Lower lobe of right lung (tissue), 2 donors: Measurements from ENCODE around the gene BTBD16. TPM values are rescaled to one million over a fixed set of nuclear protein-coding genes. Genes with fewer than 3 reads are reported as not detected.
A peak's percentile ranks its signal among the peaks of the same experiment; 100 is the strongest.

Experiments used
- ATAC-seq, 2 donors: fragments of 200-7000 bp; cut with Tn5 transposase; one replicate each; pipeline ENCODE4 v1.9.1; 2020 to 2022; ENCODE audit warnings: mild to moderate bottlenecking in 2 of 2, moderate library complexity in 2 of 2
- DNase-seq: peaks from one replicate; pipeline ENCODE4 v3.0.0-alpha.2; 2020
- H3K27ac ChIP-seq: fragments of 200-600 bp; one replicate; pipeline ENCODE4 v1.8.0; 2022
- H3K27me3 ChIP-seq: fragments of 200-600 bp; one replicate; pipeline ENCODE4 v1.8.0; 2022; ENCODE audit warnings: low read depth
- H3K36me3 ChIP-seq: fragments of 200-600 bp; one replicate; pipeline ENCODE4 v1.8.0; 2022; ENCODE audit warnings: mild to moderate bottlenecking
- H3K4me1 ChIP-seq: fragments of 200-600 bp; one replicate; pipeline ENCODE4 v1.8.0; 2022
- H3K4me3 ChIP-seq: fragments of 200-600 bp; one replicate; pipeline ENCODE4 v1.8.0; 2022; ENCODE audit warnings: mild to moderate bottlenecking
- H3K9me3 ChIP-seq: fragments of 200-600 bp; one replicate; pipeline ENCODE4 v1.8.0; 2022
- intact Hi-C: fragments of 100-400 bp; cut with DNase I; formaldehyde crosslinking; loops from one replicate; pipeline ENCODE4 v1.11.0; 2022
- total RNA-seq: library from RNA; stranded (reverse); fragmentation: NEBNext Ultra II Directional; extraction: Animal tissue kit (Norgen Biotek cat#: 25700); gene quantifications from one replicate; pipeline ENCODE4 v1.2.1, GENCODE V29; 2021
- TF ChIP-seq, protein P1 (sequence below): fragments of 200-600 bp; IDR thresholded peaks from one replicate; pipeline ENCODE4 v1.8.0; 2022; ENCODE audit warnings: antibody characterized with exemption, mild to moderate bottlenecking
- donor health status: DM: no; HTN: yes; CAD: no; lungs with severe emphysema.

The BTBD16 gene
- total RNA-seq, 1 donor from 2014 or later, result 0.62 TPM

GRCh38 chr10:122253605-122254004 lies 17.5 kb upstream of the BTBD16 start:
- TF ChIP-seq, protein P1, sequence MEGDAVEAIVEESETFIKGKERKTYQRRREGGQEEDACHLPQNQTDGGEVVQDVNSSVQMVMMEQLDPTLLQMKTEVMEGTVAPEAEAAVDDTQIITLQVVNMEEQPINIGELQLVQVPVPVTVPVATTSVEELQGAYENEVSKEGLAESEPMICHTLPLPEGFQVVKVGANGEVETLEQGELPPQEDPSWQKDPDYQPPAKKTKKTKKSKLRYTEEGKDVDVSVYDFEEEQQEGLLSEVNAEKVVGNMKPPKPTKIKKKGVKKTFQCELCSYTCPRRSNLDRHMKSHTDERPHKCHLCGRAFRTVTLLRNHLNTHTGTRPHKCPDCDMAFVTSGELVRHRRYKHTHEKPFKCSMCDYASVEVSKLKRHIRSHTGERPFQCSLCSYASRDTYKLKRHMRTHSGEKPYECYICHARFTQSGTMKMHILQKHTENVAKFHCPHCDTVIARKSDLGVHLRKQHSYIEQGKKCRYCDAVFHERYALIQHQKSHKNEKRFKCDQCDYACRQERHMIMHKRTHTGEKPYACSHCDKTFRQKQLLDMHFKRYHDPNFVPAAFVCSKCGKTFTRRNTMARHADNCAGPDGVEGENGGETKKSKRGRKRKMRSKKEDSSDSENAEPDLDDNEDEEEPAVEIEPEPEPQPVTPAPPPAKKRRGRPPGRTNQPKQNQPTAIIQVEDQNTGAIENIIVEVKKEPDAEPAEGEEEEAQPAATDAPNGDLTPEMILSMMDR, result no peak
- Histone ChIP-seq H3K9me3 (no peaks in the 10 kb centered on the region), H3K4me1 (no peaks in the 10 kb centered on the region), H3K36me3 (peaks cover 83% of the 10 kb centered on the region), H3K4me3 (no peak overlapping the region), H3K27me3 (no peaks in the 10 kb centered on the region), H3K27ac (no peak overlapping the region)
- intact Hi-C loops, result no loop called here
- ATAC-seq (no peak), DNase-seq (no peak)

- intact Hi-C loops, result no loop called here
- no peak for ATAC-seq
- no peak for DNase-seq
- TF ChIP-seq, protein P1, result no peak
- no peak overlapping the region for H3K27ac ChIP-seq
- no peaks in the 10 kb centered on the region for H3K9me3 ChIP-seq
- H3K4me3 ChIP-seq, result no peak overlapping the region
- no peaks in the 10 kb centered on the region for H3K4me1 ChIP-seq
- H3K27me3 ChIP-seq, result no peaks in the 10 kb centered on the region
- H3K36me3 ChIP-seq, result peaks cover 70% of the 10 kb centered on the region
These were observed 16.3 kb upstream of the BTBD16 start for GRCh38 chr10:122254831-122255230.

GRCh38 chr10:122255509-122256301 lies 15.4 kb upstream of the BTBD16 start:
- H3K27me3 ChIP-seq, result no peaks in the 10 kb centered on the region
- ATAC-seq, result no peak
- intact Hi-C loops, result no loop called here
- DNase-seq, result no peak
- H3K4me3 ChIP-seq, result no peak overlapping the region
- H3K4me1 ChIP-seq, result no peaks in the 10 kb centered on the region
- peaks cover 62% of the 10 kb centered on the region for H3K36me3 ChIP-seq
- H3K27ac ChIP-seq, result no peak overlapping the region
- no peaks in the 10 kb centered on the region for H3K9me3 ChIP-seq
- TF ChIP-seq, protein P1, result no peak

- ATAC-seq (no peak), DNase-seq (no peak)
- intact Hi-C loops, result no loop called here
- Histone ChIP-seq H3K4me1 (no peaks in the 10 kb centered on the region), H3K9me3 (no peaks in the 10 kb centered on the region), H3K27ac (no peak overlapping the region), H3K36me3 (peaks cover 49% of the 10 kb centered on the region), H3K4me3 (no peak overlapping the region), H3K27me3 (no peaks in the 10 kb centered on the region)
- TF ChIP-seq, protein P1, result no peak
These were observed 14.1 kb upstream of the BTBD16 start for GRCh38 chr10:122257041-122257440.

DNA sequence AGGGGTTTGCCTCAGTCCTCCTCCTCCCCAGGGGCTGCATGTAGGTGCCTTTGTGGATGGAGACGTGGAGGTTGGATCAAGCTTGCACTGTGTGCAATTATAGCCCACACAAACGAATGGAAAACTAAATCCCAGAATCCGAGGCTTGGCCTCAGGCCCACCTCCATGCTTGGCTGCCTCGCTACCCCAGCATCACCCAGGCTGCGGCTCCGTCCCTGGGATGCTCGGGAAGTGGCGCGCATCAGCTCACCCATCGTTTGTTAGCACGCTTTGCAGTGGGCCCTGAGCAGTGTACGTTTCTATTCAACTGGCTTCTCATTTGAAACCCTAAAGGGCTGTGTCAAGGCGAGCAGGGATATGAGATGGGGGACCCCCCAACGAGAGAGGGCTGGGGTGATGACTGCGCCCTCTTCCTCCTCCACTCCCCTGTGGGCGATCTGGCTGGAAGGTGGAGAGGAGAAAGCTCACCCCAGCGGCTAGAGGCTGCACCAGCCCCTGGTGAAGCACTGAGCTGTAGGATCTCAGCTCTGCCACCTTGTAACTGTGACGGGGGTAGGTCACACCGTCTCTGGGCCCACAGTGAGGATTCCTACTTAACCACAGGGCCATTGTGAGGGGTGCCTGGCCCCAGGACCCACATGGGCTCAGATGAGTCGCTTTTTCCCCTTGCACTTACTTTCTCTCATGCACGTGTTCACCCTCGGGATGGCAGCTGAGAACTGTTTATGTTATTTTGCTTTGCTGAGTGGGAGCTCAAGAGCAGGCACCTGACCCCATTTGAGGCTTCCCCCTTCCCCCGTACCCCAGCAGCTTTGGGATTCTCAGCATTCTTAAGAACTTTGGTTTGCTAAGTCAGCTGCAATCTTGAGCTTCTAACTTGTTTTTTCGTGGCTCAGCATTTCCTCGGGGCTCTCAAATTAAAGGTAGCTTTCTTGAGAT lies 12.7 kb upstream of the BTBD16 start:
- H3K9me3 ChIP-seq, result peaks cover 3% of the 10 kb centered on the region
- H3K27ac ChIP-seq, result no peak overlapping the region
- intact Hi-C loops, result no loop called here
- ATAC-seq (peak; percentile 47 to 53), DNase-seq (no peak)
- no peaks in the 10 kb centered on the region for H3K27me3 ChIP-seq
- H3K4me1 ChIP-seq, result no peaks in the 10 kb centered on the region
- peaks cover 36% of the 10 kb centered on the region for H3K36me3 ChIP-seq
- TF ChIP-seq, protein P1, result no peak
- no peak overlapping the region for H3K4me3 ChIP-seq
